Measurements from ENCODE around the gene ADGRB3.

ADGRB3 gene

GRCh38 chr6:69162811-69163210 lies 527.7 kb downstream of the ADGRB3 start:
- DNase-seq (ENCODE audit: low read depth) = no peak
- no peak overlapping the region for H3K4me3 ChIP-seq (ENCODE audit: low read length)
- TF ChIP-seq CTCF (IDR thresholded peaks at IDR 0.05; ENCODE audit: insufficient read depth, low read depth, low read length, missing control alignments) = no peak

GRCh38 chr6:69164564-69165229 lies 529.6 kb downstream of the ADGRB3 start:
- DNase-seq (ENCODE audit: low read depth) = peak; percentile 1
- no peak overlapping the region for H3K4me3 ChIP-seq (ENCODE audit: low read length)
- TF ChIP-seq CTCF (IDR thresholded peaks at IDR 0.05; ENCODE audit: insufficient read depth, low read depth, low read length, missing control alignments) = peak; percentile 8

GRCh38 chr6:69179681-69180080 lies 544.6 kb downstream of the ADGRB3 start:
- peak; percentile 13 for TF ChIP-seq CTCF (IDR thresholded peaks at IDR 0.05; ENCODE audit: insufficient read depth, low read depth, low read length, missing control alignments)
- DNase-seq (ENCODE audit: low read depth) = peak; percentile 66
- H3K4me3 ChIP-seq (ENCODE audit: low read length) = no peak overlapping the region

GRCh38 chr6:69180361-69181067 lies 545.4 kb downstream of the ADGRB3 start:
- DNase-seq (ENCODE audit: low read depth) = peak; percentile 55
- TF ChIP-seq CTCF (IDR thresholded peaks at IDR 0.05; ENCODE audit: insufficient read depth, low read depth, low read length, missing control alignments) = no peak
- no peak overlapping the region for H3K4me3 ChIP-seq (ENCODE audit: low read length)

- DNase-seq (ENCODE audit: low read depth) = no peak
- no peak overlapping the region for H3K4me3 ChIP-seq (ENCODE audit: low read length)
- no peak for TF ChIP-seq CTCF (IDR thresholded peaks at IDR 0.05; ENCODE audit: insufficient read depth, low read depth, low read length, missing control alignments)
Measured at GRCh38 chr6:69181964-69182363, 546.9 kb downstream of the ADGRB3 start.

GRCh38 chr6:69185276-69185675 lies 550.2 kb downstream of the ADGRB3 start:
- no peak for DNase-seq (ENCODE audit: low read depth)
- H3K4me3 ChIP-seq (ENCODE audit: low read length) = no peak overlapping the region

More at GRCh38 chr6:69185276-69185675, 550.2 kb downstream of the ADGRB3 start:
- no peak for TF ChIP-seq CTCF (IDR thresholded peaks at IDR 0.05; ENCODE audit: insufficient read depth, low read depth, low read length, missing control alignments)

Measured in epithelial cell of esophagus (primary cell).